ENCODE measurements around the gene F7.
"Not testable (repeated sequence)": the region's sequence is repeated elsewhere in the genome, so short reads cannot be mapped to it uniquely, and the experiment has no call there.

The F7 gene

GRCh38 chr13:113157206-113157928 is 51.8 kb downstream of the F7 start:
- no peak for DNase-seq

- no peak for DNase-seq
Measured at GRCh38 chr13:113157929-113158747, 52.5 kb downstream of the F7 start, which contains the start of gene PROZ. Gene PROZ, plus strand, starts transcription at chr13:113158648. Its CDS starts 13 bp downstream, at chr13:113158661.

GRCh38 chr13:113158946-113159345 is 53.4 kb downstream of the F7 start:
- DNase-seq = no peak

- DNase-seq = no peak
Measured at GRCh38 chr13:113159701-113160100, 54.1 kb downstream of the F7 start.

- no peak for DNase-seq
Measured at GRCh38 chr13:113160983-113161382, 55.4 kb downstream of the F7 start.

- DNase-seq = no peak
Measured at GRCh38 chr13:113161433-113161832, 55.8 kb downstream of the F7 start.

GRCh38 chr13:113161975-113162374 is 56.4 kb downstream of the F7 start:
- DNase-seq = not testable (repeated sequence)

GRCh38 chr13:113162783-113163685 is 57.4 kb downstream of the F7 start:
- DNase-seq = no peak

GRCh38 chr13:113164492-113164891 is 58.9 kb downstream of the F7 start:
- no peak for DNase-seq

- no peak for DNase-seq
Measured at GRCh38 chr13:113166266-113166665, 60.7 kb downstream of the F7 start.

GRCh38 chr13:113166681-113167080 is 61.1 kb downstream of the F7 start:
- no peak for DNase-seq

- no peak for DNase-seq
Measured at GRCh38 chr13:113167155-113167554, 61.6 kb downstream of the F7 start.

- DNase-seq = no peak
Measured at GRCh38 chr13:113167575-113167974, 62.0 kb downstream of the F7 start.

GRCh38 chr13:113168211-113168610 is 62.6 kb downstream of the F7 start:
- DNase-seq = no peak

- no peak for DNase-seq
Measured at GRCh38 chr13:113169277-113170272, 64.0 kb downstream of the F7 start.
